CD1c-positive myeloid dendritic cell (primary cell): ENCODE results near the gene TAS2R60.
A peak's percentile ranks its signal among the peaks of the same experiment; 100 is the strongest.
"Not testable (repeated sequence)": the region's sequence is repeated elsewhere in the genome, so short reads cannot be mapped to it uniquely, and the experiment has no call there.

Source experiments
- DNase-seq: peaks from one replicate; pipeline ENCODE4 v3.0.0-alpha.2; 2016; ENCODE audit errors: extremely low spot score

The TAS2R60 gene

GRCh38 chr7:143410521-143411004 is 32.7 kb upstream of the TAS2R60 start:
- DNase-seq = peak; percentile 84

- DNase-seq = no peak
Measured at GRCh38 chr7:143411976-143412708, 31.1 kb upstream of the TAS2R60 start.

GRCh38 chr7:143413123-143413522 is 30.1 kb upstream of the TAS2R60 start:
- peak; percentile 27 for DNase-seq

DNA sequence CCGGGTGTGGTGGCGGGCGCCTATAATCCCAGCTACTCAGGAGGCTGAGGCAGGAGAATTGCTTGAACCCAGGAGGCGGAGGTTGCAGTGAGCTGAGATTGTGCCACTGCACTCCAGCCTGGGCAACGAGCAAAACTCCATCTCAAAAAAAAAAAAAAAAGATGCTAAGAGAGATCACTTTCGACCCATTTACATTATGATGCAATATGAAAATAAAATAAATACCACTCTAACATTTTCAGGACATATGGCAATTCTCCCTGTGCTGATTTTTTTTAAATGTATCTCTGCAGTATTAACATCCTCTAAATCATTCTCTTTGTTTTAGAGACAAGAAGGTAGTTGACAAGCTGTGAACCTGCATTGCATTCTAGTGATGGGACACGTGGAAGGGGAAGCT is 28.0 kb upstream of the TAS2R60 start:
- not testable (repeated sequence) for DNase-seq

DNA sequence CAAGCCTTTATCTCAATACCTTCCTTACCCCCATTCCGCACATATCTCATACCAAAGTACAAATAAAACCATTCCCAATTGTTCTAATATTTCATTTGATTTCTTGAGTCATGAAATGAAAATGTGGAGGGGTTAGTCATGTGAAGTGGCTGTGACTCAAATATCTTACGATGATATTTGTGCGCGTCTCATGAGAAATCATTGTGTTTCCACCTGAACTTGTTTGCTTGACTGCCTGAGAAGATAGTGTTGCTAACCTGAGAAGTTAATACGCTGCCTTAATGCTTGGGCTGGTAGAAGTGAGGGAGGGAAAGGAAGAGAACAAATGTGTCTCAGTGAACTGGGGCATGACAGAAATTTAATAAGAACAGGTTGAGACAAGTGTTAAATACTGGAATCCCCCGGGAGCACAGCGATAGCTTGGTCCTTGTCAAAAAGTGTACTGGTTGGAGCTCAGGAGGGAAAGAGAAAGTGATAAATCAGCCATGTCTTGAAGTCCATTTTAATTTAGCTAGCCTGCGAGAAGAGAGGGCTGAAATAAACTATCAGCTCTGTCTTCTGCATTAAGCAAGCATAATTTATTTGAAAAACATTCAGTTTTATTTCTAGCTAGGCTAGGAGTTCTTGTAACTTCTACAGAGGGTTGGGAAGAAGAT is 27.4 kb upstream of the TAS2R60 start:
- DNase-seq = no peak

DNA sequence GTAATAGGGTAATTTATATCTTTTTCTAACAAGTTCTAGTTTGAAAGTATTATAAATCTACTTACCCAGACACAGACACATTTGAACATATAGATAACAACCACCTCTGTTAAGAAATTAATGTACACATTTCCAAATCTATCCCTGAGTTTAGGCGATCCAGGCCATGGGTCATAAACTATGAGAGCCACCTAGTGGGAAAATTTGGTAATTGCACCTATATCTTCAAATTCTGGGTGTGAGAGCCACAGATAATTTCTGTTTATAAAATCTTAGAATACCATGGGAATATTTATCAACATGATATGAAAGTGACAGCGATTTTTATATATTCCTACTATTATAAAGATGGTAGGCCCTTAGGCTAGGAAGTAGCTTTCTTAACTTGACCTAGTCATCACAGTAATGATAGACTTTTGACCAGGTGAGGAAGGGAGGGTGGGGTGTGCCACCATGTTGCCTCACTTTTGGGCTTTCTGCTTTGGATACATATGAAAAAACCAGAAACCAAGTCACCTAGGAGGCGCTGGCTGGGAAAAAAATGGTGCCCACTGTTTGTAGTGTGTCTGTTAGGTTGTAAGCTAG is 26.6 kb upstream of the TAS2R60 start:
- DNase-seq = peak; percentile 76

- no peak for DNase-seq
Measured at GRCh38 chr7:143417734-143418383, 25.4 kb upstream of the TAS2R60 start.

- DNase-seq = no peak
Measured at GRCh38 chr7:143418681-143419458, 24.4 kb upstream of the TAS2R60 start.

- no peak for DNase-seq
Measured at GRCh38 chr7:143419880-143420279, 23.4 kb upstream of the TAS2R60 start.

DNA sequence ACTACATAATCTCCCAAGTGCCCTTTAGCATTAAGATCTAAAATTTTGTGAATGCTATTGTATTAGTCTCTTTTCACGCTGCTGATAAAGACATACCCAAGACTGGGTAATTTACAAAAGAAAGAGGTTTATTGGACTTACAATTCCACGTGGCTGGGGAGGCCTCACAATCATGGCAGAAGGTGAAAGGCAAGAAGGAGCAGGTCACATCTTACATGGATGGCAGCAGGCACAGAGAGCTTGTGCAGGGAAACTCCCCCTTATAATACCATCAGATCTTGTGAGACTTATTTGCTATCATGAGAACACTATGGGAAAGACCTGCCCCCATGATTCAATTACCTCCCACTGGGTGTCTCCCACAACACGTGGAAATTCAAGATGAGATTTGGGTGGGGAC is 22.6 kb upstream of the TAS2R60 start:
- DNase-seq = not testable (repeated sequence)

DNA sequence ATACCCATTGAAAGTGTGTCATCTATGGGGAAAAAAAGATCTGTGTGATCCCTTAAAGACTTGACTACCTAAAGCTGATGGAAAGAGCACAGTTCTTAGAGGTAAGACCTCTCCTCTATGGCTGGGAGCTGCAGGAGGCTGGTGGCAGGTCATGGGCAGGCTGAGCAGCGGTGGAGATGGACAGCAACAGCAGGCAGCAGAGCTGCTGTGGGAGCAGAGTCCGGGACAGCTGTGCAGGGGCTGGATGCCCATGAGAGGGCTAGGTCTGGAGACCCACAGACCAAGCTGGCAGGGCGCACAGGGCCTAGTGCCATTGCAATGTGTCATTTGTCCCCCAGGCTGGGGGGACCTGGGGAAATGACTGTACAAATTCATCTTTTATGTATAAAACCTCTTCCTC is 21.2 kb upstream of the TAS2R60 start:
- DNase-seq = no peak

GRCh38 chr7:143424476-143424875 is 18.8 kb upstream of the TAS2R60 start:
- not testable (repeated sequence) for DNase-seq

- no peak for DNase-seq
Measured at GRCh38 chr7:143426479-143427142, 16.6 kb upstream of the TAS2R60 start.

DNA sequence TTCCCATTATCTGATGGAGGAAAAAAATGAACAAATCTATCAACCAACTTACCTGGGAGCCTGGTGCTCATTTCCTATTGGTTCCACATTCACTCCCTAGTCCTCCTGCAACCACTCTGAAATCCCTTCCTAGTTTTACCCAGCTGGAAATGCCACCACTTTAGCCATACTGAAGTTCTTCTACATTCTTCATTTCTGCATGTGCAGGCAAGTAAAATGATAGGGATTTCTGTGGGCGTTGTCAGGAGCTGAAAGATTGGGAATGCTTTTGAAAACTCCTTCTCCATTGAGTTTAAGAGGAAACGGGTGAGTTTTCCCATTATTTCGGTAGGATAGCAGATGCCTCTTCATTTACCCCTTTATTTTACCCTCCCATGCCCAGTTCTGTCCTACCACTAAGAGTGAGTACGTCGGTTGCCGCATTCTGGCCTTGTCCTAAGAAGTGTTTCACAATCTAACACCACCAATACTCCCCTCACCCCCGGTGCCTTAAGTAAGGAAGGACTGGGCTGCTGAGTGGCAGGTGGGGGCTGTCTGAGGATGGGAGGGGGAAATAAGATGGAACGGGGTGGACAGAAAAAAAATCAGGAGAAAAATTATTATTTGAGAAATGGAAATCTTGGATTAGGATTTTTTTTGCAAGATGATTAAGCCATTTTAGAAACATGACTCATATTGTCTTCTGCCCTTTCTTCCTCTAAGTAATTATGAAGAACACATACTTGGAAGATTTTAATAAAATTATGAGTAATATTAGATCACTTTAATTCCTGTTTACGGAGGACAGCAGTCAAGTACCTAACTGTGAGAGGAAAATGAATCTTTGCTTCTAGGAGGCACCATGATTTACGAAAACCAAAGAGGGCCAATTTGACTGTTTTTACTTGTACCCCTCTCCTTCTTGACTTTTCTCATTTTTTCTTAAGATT is 13.2 kb upstream of the TAS2R60 start:
- peak; percentile 24 for DNase-seq

GRCh38 chr7:143431109-143431508 is 12.1 kb upstream of the TAS2R60 start:
- no peak for DNase-seq

- DNase-seq = no peak
Measured at GRCh38 chr7:143433759-143434158, 9.5 kb upstream of the TAS2R60 start.

- no peak for DNase-seq
Measured at GRCh38 chr7:143434660-143435059, 8.6 kb upstream of the TAS2R60 start.

DNA sequence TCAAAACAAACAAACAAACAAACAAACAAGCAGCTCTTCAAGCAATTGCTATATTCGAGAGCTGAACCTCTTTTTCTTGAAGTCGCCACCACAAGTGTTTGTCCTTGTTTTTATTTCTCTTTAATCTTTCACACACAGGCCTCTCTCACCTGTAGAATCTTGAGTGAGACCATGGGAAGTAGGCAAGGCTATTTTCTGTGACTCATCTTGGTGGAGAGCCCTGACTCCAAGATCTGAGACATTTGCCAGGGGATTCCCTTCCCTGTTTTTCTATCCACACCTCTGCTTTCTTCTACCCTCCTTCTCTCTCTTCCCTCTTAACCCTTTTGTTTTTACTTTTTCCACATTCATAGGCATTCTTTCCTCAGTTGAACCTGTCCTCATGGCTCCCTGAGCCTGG is 8.0 kb upstream of the TAS2R60 start:
- no peak for DNase-seq

GRCh38 chr7:143436325-143436946 is 6.8 kb upstream of the TAS2R60 start:
- DNase-seq = no peak

DNA sequence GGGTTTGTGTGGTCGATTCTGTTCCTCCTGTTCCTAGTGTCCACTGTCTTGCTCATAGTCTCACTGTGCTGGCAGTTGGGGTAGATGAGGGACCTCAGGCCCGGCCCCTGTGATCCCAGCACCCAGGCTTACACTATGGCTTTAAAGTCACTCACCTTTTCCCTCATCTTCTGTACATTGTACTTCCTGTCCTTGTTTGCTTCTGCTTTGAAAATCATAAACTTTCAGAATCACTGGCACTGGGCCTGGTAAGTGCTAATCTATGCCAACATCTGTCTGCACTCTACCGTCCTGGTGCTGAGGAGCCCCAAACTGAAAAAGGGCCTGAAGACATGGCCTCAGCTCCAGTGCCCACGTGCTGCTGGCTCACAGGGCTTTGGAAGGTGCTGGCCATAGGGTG is 5.7 kb upstream of the TAS2R60 start:
- no peak for DNase-seq
